ENCODE data around the gene LIN7A.

LIN7A gene

GRCh38 chr12:80860928-80861327 is 76.8 kb downstream of the LIN7A start:
- in situ Hi-C loops (cut with MboI; ENCODE audit: low sequenced_read_pairs), result no loop called here

DNA sequence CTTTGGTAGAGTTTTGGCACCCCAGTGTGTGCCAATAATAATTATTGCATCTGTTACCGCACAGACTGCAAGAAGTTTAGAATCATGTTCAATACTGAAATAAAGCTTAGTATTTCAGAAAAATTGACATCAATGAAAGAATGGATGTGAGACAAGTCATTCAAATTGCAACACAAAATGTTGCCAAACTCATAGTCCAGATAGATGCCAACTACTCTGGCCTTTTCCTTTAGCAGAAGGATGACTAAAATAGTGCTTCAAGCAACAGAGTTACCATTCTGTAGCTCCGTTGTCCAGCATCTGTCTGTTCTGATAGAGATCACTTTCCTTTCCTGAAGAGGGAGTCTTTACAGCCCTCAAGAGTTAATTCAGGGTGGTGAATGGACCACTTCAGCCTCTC is 77.5 kb downstream of the LIN7A start:
- in situ Hi-C loops (cut with MboI; ENCODE audit: low sequenced_read_pairs), result no loop called here

DNA sequence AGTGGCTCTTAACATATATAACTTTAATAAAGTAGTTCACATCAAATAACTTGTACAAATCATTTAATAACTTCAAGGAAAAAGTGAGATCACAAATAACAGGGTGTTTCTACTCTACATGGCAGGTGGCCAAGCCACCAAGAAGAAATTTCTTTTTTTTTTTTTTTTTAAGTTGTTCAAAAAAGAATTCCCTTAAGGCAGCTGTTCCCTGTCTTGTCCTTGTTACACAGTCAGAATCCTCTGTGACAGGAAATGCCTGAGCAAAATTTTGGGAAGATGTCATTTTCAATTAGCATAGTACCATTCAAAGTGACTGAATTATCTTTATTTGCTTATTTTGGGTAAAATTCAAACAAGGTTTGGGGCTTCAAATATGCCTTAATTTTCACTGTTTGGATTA is 79.4 kb downstream of the LIN7A start:
- in situ Hi-C loops (cut with MboI; ENCODE audit: low sequenced_read_pairs), result no loop called here

- in situ Hi-C loops (cut with MboI; ENCODE audit: low sequenced_read_pairs), result no loop called here
These were observed 80.4 kb downstream of the LIN7A start for GRCh38 chr12:80857311-80857710.

DNA sequence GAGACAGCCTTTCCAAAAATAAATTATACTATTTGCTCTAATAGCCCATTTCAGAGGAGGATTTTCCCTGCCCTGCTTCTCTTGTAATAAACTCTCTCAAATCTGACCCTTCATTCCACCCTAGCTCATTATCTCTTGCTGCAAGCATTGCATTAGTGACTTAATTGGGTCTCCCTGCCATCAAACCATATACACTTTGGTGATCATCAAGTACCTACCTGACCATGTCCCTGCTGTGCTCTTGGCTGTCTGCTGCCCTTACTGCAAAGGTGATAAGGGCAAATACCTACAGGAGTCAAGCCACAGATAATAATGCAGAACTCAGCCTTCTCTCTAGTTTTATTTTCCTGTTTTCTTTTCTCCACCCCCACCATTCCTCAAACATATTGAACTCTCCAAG is 88.4 kb downstream of the LIN7A start:
- in situ Hi-C loops (cut with MboI; ENCODE audit: low sequenced_read_pairs), result no loop called here

DNA sequence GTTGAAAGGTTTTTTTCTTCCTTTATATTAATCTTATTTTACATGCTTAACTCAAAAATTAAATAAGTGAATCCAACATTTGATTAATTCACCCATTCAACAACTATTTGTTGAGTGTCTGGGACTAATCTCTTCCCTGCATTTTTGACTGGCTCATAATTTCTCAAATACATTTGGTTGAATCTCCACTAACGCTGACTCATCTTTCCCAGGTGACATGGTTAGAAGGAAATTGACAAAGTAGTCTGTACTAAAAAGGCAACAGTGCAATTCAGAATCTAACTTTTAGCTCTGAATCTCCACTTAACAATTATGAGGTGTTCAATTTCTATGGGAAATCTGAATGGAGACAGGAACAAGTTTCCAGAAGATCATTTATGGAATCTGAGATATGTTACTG is 88.9 kb downstream of the LIN7A start:
- in situ Hi-C loops (cut with MboI; ENCODE audit: low sequenced_read_pairs), result no loop called here

- in situ Hi-C loops (cut with MboI; ENCODE audit: low sequenced_read_pairs), result no loop called here
These were observed 90.2 kb downstream of the LIN7A start for GRCh38 chr12:80847575-80847974.

DNA sequence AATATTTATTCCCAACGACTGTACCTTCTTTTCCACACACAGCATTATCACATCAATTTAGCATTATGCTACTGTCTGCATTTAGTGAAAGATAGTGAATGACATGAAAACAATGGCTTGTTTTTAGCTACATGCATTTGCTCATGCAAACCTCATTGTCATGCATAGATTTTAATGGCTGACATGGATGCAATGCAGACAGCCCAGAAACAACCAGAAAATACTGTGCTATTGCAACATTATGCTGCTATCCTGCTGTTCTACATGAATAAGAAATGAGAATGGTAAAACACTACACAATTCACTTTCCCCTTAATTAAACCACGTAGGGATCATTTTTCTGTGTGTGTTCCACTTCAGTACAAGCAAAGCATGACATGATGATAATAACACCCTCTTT is 90.8 kb downstream of the LIN7A start:
- in situ Hi-C loops (cut with MboI; ENCODE audit: low sequenced_read_pairs), result no loop called here

DNA sequence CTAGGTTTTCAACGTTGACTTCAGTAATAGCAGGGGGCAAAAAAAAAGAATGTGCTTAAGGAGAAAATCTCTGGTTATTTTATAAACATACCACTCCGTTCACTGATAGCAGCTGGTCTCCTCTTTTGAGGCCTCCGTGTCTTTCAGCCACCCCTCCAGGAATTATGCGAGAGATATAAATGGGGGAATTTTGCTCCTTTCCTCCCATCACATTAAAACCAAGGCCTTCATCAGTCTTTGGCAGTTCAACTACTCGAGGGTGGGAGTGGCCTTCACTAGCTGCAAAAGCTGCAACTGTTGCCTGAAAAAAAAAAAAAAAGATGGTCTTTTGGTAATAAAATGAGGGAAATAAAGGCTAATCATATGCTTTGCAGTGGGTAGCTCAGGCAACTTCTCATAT is 92.1 kb downstream of the LIN7A start:
- in situ Hi-C loops (cut with MboI; ENCODE audit: low sequenced_read_pairs), result no loop called here

DNA sequence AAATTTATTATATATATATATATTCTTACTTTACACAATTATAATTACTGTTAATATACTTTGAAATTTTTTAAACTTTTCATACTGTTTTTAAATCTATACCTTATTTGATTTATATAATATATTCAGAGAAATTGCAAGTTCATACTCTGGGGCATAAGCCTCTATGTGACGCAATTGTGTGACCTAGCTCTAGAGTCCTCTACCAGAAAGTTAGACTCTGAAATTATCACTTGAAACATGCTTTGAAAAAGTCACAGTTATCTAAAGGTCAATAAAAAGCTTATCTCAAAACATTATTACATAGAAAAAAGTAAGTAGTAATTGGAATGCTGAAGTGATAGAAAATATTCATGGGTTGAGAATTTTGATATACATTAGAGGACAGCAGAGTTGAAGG is 93.8 kb downstream of the LIN7A start:
- in situ Hi-C loops (cut with MboI; ENCODE audit: low sequenced_read_pairs), result no loop called here

DNA sequence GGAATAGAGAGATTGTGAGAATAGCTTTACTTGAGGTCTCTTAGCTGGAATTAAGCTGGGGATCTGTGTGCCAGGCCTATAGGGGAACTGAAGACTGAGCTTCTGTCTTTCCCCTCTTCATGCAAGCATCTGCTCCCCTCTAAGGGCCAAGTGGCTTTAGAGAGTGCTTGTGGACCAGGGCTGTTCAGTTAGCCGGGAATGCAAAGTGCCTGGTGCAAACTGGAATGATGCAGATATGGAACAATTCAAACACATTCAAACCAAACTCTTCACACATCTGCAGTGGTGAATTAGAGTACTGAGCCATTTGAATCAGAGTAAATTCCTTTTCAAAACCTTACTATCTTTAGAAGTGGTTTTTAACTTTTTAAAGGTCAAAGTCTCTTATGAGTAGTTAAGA is 99.0 kb downstream of the LIN7A start:
- in situ Hi-C loops (cut with MboI; ENCODE audit: low sequenced_read_pairs), result no loop called here

DNA sequence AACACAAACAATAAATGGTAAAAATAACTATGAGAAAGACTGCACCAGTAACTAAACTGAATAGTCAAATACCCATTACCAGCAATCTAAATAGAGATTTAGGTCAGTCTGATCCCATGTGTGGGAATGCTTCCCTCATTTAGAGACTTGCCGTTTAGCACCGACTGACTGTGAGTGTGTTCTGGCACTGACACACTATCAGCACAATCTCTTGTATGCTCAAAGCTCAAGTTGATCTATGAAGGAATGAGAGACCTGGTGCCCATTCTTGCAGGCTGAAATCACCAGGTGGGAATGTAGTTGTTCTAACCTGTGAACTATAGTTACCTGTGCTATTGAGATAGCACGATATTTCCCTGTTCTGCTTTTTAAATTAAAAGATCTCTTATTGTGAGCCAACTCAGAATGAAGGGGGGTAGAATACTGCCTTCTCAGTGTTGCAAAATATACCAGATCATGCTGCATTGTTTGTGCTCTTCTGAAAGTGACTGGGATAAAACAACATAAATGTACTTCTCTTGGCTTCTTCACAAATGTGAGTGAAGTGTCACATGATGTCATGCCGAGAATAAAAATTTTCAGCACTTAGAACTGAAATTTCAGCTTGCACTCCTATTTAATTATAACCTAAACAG is 99.6 kb downstream of the LIN7A start:
- in situ Hi-C loops (cut with MboI; ENCODE audit: low sequenced_read_pairs), result no loop called here

DNA sequence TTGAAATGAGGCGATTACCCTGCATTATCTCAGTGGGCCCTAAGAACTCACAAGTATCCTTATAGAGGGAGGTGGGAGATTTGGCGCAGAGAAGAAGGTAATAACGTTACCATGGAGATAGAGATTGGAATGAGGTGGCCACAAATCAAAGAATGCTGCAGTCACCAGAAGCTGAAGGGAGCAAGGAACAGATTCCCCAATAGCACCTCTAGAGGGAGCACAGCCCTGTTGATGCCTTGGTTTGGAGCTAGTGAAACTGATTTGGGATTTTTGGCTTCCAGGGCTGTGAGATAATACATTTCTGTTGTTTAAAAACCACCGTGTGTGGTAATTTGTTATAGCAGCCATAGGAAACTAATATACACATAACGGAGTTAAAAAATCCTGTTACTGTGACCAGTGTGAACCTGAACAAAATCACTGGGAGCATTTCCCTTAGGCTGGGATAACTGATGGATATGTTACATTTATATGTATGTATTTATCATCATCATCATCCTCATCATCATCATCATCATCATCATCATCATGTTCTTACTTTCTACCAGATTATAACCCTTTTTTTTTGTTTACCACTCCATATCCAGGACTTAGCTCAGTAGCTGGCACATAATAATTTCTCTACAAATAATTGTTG is 100.3 kb downstream of the LIN7A start:
- in situ Hi-C loops (cut with MboI; ENCODE audit: low sequenced_read_pairs), result no loop called here

DNA sequence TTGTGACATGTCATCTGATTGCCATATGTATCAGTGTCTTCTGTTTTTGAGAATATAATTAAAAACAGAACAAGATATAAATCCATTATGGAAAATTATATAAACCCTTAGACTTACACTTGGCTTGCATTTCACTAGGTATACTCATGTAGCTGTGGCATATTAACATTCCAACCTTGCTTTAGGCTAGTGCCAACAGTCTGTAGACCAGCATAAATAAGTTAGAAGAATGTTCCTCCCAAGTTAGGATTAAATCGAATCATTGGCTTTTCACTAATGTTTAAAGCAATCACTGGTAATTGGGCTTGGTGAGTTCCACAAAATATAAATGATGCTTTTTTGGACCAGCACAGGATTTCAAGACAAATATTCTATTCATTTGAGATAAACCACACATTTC is 103.0 kb downstream of the LIN7A start:
- in situ Hi-C loops (cut with MboI; ENCODE audit: low sequenced_read_pairs), result no loop called here

DNA sequence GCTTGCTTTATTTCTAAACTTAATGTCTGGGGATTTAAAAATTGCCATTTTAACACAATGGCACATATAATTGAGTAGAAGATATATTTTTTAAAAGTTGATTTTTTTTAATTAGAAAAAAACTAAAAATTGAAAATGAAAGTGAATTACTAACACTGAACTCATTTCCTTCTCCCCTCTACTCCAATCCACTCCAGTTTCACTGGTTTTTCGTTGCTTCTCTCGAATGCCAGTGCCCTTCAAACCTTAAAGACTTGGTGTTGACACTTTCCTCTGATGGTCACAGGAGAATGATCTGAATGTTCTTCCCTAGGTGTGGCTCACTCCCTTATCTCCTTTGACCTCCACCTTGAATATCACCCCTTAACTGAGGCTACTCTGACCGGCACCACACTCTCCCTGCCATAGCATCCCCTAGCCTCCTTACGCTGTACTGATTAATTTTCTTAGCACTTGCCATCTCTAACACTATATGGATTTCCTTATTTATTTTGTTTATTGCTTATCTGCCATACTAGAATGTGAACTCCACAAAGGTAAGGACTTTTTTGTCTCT is 107.1 kb downstream of the LIN7A start:
- in situ Hi-C loops (cut with MboI; ENCODE audit: low sequenced_read_pairs), result no loop called here

DNA sequence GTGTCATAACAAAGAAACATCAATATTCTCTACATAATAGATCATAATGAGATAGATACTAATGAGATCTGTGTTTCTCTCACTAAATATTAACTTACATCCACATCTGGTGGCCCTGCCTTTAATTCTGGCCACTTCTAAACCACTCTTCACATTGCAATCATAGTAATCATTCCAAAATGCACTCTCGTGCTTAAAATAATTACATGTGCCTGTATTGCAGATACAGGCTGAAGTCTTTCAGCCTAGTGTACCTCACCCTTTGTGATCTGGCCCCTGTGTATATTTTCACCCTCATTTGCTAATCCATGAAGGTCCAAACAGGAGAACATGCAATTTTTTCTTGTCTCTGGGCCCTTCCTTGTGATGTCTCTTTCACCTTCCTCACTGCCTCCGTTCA is 108.0 kb downstream of the LIN7A start:
- in situ Hi-C loops (cut with MboI; ENCODE audit: low sequenced_read_pairs), result no loop called here

- in situ Hi-C loops (cut with MboI; ENCODE audit: low sequenced_read_pairs), result no loop called here
These were observed 112.2 kb downstream of the LIN7A start for GRCh38 chr12:80825506-80825905.

DNA sequence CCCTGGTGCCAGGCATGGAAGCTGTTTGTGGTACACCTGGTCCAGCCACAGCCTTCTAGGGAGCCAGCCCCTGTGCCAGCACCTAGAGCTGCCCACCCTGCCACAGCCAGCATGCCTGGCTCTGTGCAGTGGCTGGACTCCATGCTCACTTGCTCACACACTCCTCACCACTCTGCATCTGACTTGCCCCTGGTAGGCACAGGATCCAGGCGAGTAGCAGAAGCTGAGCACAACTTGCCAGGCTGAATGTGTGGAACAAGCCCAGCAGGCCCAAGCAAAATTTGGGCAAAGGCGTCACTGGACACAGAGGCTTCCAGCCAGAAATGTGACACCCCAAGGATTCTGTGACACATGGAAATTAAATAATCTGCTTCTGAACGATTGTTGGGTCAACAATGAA is 114.3 kb downstream of the LIN7A start:
- in situ Hi-C loops (cut with MboI; ENCODE audit: low sequenced_read_pairs), result no loop called here

GRCh38 chr12:80821513-80822000 is 116.2 kb downstream of the LIN7A start:
- in situ Hi-C loops (cut with MboI; ENCODE audit: low sequenced_read_pairs), result no loop called here

GRCh38 chr12:80818878-80819277 is 118.9 kb downstream of the LIN7A start:
- in situ Hi-C loops (cut with MboI; ENCODE audit: low sequenced_read_pairs), result no loop called here

DNA sequence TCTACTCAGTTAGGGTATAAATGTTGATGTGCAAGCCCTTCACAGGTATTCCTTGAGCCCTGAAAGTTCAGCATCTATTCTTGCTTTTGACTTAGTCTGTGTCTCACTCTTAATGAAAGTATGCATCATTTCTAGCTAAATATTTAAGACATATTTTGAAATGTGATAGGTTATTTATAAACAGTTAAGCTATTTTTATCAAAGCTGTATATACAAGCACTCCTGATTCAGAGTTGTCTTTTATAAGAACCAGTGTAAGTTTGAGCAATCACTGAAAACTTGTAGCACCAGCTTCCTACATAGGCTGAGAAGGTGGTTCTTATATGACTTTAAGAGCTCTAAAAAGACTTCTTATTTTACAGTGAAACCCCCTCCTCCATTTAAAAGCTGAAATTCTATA is 122.4 kb downstream of the LIN7A start:
- in situ Hi-C loops (cut with MboI; ENCODE audit: low sequenced_read_pairs), result no loop called here

DNA sequence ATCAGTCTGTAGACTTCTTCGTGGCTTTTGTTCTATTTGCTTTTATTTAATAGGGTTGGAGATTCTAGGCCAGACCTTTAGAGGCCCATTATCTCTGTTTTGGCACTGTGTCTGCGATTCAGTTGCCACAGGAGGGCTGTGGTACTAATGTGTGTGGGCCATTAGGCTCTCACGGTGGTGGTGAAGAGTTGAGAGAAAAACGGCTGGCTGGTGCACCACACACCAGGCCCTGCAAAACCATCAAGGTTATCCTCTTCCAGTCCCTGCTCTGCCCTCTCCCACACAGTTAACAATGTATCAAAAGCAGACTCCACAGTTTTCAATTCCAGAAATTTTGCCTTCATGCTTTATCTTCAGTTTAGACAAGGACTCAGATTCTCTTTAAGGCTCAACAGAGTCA is 123.3 kb downstream of the LIN7A start:
- in situ Hi-C loops (cut with MboI; ENCODE audit: low sequenced_read_pairs), result no loop called here

DNA sequence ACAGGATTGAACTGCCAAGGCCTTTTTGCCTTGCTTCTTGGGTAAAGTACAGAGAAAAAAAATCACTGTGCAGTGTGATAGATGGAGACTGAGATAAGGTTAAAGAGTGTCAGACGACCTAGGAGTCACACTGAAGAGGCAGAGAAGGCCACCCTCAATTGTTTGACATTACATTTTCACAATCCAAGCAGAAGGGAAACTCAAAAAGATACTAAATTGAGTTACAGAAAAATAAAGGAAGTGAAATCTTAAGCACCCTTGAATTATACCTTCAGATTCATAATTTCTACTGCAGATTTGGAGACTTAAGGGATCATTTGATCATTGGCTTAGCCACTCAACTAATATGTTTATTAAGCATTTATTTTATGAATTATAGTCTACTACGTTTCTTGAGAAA is 123.9 kb downstream of the LIN7A start:
- in situ Hi-C loops (cut with MboI; ENCODE audit: low sequenced_read_pairs), result no loop called here
